Measurements from ENCODE around the gene NACC2. TPM values are rescaled to one million over a fixed set of nuclear protein-coding genes. Genes with fewer than 3 reads are reported as not detected.

The NACC2 gene, protein sequence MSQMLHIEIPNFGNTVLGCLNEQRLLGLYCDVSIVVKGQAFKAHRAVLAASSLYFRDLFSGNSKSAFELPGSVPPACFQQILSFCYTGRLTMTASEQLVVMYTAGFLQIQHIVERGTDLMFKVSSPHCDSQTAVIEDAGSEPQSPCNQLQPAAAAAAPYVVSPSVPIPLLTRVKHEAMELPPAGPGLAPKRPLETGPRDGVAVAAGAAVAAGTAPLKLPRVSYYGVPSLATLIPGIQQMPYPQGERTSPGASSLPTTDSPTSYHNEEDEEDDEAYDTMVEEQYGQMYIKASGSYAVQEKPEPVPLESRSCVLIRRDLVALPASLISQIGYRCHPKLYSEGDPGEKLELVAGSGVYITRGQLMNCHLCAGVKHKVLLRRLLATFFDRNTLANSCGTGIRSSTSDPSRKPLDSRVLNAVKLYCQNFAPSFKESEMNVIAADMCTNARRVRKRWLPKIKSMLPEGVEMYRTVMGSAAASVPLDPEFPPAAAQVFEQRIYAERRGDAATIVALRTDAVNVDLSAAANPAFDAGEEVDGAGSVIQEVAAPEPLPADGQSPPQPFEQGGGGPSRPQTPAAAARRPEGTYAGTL
- total RNA-seq = 7.0 TPM

DNA sequence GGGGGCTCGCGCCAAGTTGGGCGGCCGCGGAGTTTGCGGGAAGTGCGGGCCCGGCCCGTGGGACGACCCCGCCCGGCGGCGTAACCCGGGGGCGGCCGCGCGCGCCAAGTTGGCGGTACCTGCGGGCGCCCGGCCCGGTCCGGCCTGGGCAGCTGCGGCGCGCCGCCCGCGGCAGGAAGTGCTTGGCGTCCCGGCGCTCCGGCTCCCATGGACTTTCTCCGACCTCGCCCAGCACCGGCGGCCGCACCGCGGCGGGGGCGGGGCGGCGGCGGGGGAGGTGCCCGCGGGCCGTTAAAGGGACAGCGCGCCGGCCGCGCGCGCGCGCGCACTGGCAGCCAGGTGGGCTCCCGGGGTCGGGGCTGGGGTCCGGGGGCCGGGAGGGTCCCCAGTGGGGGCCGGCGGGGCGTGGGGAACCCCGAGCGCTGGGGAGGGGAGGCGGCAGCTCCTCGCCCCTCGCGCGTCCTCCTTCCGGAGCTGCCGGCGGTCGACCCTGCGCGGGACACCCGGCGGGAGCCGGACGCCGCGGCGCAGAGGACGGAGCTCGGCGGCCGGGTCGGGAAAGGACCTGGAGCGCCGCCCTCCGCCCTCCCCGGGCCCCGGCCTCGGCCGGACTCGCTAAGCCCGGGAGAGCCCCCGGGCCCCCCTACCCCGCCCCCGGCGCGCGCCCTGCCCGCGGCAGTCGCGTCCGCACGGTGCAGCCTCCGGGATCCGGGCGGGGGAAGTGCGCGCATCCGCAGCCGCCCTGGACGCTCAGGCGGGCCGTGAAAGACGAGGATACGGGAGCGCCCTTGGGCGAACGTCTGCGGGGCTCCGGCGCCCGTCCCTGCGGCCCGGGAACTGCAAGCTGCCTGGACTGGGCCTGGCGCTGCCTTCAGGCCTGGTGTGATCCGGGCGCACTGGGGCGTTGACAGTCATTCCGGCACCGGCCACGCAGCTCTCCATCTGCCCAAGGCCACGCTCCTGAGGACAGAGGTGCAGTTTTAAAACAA lies at the start of gene NACC2:
TSS of gene NACC2 (minus strand) at position 220 of the 989 bp plus-strand sequence. CDS start 44,768 bp downstream, outside the sequence.
- ATAC-seq = peak; percentile 52

- ATAC-seq = no peak
Observed at GRCh38 chr9:136144450-136144849, 49.4 kb upstream of the NACC2 start.

DNA sequence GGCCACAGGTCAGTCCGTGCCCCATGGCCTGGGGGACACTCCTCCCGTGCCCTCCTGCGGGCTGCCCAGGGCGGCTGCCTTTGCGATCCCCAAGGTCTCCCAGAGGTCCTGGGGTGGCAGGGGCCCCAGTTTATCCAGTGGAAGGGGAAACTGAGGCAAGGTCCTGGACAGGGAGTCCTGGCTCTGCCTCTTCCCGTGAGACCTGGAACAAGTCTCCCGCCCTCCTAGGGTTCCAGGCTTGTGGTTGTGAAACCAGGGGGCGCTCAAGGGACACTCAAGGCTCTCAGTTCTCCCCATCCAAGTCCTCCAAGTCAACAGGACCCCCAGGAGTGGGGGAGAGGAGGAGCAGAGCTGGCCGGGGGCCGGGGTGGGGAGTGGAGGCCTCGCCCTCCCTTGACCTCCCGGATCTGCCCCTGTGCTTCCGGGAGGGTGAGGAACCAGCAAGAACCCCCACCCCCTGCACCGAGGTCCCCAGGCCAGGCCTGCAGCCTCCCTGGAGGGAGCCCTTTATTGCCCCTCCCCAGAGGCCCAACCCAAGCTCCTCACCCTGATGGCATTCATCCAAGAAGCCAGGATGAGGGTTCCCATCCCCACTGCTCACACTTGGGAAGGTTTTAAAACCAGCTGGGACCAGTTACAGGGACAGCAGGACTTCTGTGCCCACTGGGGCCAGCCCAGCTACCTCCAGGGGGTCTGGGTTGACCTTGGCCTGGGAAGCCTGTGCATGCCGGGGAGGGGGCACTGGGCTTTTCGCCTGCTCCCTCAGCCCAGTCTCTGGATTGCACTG lies 48.3 kb upstream of the NACC2 start:
- peak; percentile 8 for ATAC-seq

GRCh38 chr9:136142859-136143214 lies 47.7 kb upstream of the NACC2 start:
- no peak for ATAC-seq

GRCh38 chr9:136142414-136142796 lies 47.3 kb upstream of the NACC2 start:
- no peak for ATAC-seq

DNA sequence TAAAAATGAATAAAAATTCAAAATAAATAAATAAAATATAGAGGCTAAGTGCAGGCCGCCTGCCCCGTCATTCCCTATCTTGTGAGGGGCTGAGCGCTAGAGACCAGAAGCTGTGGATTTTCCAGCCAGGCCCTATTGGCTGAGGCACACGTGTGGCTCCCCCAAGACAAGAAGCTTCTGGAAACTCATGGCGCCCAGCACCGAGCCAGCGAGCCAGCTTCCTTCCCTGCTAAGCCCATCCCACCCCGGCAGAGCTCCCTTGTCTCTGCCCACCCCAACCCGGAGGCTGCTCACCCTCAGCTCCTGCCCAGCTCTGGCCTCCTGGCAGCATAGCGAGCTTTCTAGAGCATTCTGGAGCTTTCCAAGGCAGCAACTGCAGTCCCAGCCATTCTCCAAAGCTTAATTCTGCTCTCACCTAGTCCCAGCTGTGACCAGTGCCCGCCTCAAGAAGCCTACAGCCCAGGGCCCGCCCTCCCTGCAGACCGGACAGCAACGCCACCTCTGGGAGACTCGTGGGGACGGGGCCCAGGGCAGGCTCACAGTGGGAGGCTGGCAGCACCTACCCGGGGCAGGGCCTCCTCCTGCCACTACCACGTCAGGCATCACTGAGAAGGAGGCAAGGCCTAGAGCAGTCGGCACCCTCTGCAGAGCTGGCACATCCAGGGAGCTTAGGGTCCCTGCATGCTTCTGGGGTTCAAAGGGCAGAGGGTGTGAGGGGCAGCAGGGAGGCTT lies 46.8 kb upstream of the NACC2 start:
- no peak for ATAC-seq

DNA sequence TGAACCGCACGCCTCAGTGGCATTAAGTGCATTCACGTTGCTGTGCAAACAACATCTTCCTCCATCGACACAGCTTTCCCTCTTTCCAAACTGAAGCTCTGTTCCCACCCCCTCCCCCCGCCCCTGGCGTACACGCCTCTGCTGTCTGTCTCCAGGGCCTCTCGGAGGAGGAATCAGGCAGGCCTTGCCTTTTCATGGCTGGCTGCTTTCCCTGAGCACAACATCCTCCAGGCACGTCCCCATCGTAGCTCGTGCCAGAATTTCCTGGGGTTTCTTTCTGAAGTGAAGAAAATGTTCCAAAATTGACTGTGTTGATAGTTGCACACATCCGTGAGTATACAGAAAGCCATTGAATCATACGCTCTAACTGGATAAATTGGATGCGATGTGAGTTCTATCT lies 45.9 kb upstream of the NACC2 start:
- ATAC-seq = no peak

GRCh38 chr9:136140046-136140445 lies 45.0 kb upstream of the NACC2 start:
- ATAC-seq = no peak

DNA sequence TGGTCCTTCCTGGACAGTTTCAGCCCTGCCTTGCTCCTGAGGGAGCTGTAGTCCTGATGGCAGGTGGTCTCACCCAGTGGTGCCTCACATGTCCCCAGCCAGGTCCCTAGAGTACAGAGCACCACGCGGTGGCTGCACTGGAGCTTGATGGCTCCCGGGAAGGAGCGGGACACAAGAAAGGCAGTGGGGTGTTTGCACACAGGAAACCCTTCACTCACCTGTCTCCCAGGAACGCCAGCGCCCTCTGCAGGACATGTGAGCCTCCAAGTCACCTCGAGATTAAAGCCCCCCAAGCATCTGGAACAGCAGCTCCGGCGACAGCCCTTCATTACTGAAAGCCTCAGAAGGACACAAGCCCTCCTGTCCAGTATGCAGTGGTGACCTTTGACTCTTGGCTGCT lies 43.5 kb upstream of the NACC2 start:
- ATAC-seq = no peak

DNA sequence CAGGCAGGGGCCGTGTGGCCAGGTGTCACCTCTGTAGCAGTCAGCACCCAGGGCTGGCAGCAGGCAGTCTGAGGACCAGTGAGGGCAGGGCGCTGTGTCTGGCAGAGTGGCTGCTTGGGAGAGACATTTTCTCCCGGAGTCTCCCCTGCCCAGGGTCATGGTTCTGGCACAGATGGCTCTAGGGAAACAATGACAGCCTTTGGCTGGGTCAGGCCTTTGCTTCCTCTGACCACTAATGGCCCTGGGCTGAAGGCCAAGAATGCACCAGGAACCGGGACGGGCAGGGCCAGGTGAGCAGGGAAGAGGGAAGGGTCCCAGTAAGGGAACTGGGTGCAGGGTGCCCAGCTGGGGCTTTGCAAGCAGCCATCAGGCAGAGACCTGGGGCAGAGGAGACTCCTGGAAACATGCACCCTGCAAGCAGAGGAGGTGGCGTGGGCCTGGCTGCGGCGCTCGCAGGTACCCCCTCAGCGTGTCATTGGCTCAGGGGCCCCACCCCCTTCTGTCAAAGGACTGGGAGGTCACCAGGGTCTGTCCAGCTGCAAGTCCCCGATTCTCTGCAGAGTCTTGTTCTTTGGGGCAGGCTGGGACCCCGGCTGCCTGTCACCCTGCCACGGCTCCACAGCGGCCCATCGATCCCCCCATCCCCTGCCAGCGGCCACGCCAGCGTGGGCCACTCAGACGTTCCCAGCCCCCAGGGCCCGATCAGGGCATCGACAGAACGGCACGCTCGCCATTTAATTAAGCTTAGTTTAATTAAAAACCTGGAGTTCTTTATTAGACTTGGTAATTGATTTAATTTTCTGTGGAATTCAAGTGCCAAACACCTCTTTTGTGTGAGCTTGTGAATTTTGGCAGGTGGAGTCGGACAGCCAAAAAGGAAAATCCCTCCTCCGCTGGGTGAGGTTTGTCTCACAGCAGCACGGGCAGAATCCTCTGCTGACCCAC lies 42.5 kb upstream of the NACC2 start:
- ATAC-seq = no peak

DNA sequence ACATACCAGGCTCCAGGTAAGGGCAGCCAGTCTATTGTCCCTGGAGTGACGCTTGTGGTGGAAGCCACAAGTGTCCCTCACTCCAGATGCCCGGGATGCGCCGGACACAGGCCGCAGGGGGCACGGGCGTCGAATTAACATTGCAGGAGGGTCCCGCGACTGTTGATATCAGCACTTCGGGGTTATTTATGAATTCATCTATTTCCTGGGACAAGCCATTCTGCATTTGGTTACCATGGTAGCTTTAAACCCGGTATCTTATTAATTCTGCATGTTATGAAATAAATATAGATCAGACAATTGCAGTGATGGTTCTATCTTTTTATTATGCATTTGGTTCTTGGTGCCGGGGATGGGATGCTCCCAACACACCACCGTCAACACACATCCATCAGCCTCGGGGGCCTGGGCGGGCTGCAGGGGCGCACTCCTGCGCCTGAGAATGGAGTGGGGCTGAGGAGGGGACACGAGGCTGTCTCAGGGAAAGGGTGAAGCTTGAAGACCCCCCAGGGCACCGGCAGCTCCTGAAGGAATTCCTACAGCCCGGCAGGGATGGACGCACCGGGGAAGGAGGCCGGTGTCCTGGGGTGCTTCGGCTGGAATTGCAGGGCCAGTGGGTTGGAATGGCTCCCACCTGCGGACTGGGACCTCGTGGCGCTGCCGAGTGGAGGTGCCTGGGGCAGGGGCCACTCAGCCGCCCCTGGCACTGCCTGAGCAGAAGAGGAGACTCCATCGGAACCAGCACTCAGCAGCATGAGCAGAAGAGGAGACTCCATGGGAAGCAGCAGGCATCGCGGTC lies 41.2 kb upstream of the NACC2 start:
- ATAC-seq = no peak

DNA sequence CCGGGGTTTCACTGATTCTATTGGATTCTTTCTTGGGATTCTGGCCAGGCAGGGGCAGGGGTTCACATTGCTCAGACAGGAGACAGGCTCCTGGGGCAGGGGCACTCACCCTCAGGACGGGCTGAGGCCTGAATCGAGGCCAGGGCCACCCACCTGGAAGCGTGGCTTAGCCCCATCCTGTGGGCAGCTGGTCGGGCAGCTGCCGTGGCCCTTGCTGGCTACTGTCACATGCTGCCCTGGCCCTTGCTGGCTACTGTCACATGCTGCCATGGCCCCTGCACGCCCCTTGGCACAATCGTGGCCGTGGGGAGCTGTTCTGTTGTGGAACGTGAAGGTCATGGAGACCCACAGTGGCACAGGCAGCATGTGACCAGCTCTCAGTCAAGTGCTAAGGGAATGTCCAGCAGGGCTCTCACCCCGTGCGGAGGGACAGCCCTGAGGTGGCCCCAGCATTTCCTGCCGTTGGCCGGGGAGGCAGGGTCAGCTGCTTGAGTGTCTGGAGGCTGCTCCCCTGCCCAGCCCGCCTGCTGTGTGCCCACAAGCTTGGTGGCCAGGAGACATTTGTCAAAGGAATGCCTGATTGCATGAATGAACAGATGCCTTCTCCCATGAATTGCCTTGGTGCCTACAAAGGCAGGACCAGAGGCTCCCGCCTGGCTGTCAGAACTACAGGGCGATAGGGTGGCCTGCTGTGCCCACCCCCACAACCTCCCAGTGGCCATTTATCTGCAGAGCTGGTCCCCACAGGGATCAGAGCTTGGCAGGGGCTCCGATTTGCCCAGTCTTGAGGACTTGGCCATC lies 40.4 kb upstream of the NACC2 start:
- no peak for ATAC-seq

- ATAC-seq = no peak
Observed at GRCh38 chr9:136133959-136134484, 38.9 kb upstream of the NACC2 start.

DNA sequence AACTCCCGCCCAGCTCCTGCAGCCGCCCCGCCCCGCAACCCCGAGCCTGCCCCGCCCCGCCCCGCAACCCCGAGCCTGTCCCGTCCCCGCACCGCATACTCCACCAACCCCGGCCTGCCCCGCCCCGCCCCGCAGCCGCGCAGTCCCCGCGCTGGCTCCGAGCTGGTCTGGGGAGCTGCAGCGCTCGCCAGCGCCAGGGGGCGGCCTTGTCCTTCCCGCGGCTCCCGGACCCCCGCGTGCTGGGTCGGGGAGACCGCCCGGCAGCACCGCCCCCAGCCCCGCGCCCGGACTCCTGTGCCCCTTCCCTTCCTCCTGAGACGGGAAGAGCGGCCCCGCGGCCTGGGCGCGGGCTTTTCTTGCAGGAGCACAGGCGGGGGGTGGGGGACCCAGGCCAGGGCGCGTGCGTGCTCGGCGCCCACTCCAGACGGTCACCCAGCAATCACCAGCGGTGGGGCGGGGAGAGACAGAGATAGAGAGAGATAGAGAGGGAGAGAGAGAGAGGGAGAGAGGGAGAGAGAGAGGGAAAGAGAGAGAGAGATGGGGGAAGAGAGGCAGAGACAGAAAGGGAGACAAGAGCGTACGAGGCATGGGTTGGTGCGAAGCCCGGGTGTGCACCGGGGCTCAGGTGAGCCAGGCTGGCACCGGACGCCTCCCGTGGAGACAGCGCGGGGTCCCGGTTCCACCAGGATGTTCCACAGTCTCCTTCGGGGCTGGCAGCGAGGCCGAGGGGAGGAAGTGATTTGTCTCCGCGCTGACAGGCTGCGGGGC lies 38.3 kb upstream of the NACC2 start:
- no peak for ATAC-seq

DNA sequence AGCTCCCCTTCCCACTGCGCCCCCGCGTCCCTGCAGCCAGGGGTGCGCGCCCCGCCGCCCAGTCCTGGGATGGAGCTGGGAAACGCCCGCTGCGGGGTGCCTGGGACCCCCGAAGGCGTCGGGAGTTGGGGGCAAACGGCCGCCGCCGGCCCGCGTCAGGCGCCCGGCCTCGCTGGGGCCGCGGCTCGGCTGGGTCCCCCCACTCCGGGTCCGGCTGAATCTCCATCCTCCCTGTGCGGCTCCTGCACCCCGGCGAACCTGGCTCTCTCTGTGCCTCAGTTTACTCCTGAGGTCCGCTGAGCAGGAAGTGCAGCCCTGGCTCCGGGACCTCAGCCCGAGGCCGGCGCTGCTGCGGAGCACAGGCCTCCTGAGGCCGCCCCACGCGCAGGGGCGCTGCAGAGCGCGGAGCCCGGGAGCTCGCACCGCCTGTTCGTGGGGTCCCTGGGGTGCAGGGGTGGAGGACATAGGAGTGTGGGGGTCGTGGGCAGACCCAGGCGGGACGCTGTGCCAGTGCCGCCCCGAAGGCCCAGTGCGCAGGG lies 37.5 kb upstream of the NACC2 start:
- ATAC-seq = no peak

- no peak for ATAC-seq
Observed at GRCh38 chr9:136131629-136132511, 36.8 kb upstream of the NACC2 start.

Data from esophagus mucosa (tissue), 1 donor.